Activated B cell treated with CpG ODN at 0.5 μM for 24 hours (primary cell): ENCODE measurements around the gene TAMM41. TPM values are rescaled to one million over a fixed set of nuclear protein-coding genes. Genes with fewer than 3 reads are reported as not detected.
"Not testable (repeated sequence)": the region's sequence is repeated elsewhere in the genome, so short reads cannot be mapped to it uniquely, and the experiment has no call there.

Source experiments
- ATAC-seq: fragments of 200-7000 bp; cut with Tn5 transposase; one replicate; pipeline ENCODE4 v1.10.0; 2021; ENCODE audit warnings: low read depth, mild to moderate bottlenecking, moderate library complexity
- CTCF ChIA-PET: fragments of 350-600 bp; sonication (Branson Sonifier 250); formaldehyde crosslinking; loops from one replicate; lab custom pipeline; 2021; ENCODE audit warnings: antibody characterized with exemption; lab: Charles Lee
- POLR2A ChIA-PET: fragments of 350-600 bp; sonication (Branson Sonifier 250); formaldehyde crosslinking; loops from one replicate; lab custom pipeline; 2021; ENCODE audit warnings: antibody characterized with exemption; lab: Charles Lee
- DNase-seq: peaks from one replicate; pipeline ENCODE4 v3.0.0; 2022
- H3K27ac Mint-ChIP-seq: one replicate; pipeline ENCODE4 v1.8.0; 2020; ENCODE audit warnings: mixed read lengths
- H3K27me3 Mint-ChIP-seq: one replicate; pipeline ENCODE4 v1.8.0; 2021; ENCODE audit warnings: mixed read lengths
- H3K36me3 Mint-ChIP-seq: one replicate; pipeline ENCODE4 v1.8.0; 2021; ENCODE audit warnings: low read depth, mixed read lengths
- H3K4me1 Mint-ChIP-seq: one replicate; pipeline ENCODE4 v1.8.0; 2021; ENCODE audit warnings: mixed read lengths
- H3K4me3 Mint-ChIP-seq: one replicate; pipeline ENCODE4 v1.8.0; 2020; ENCODE audit warnings: mild to moderate bottlenecking, mixed read lengths
- H3K9me3 Mint-ChIP-seq: one replicate; pipeline ENCODE4 v1.8.0; 2020; ENCODE audit warnings: mixed read lengths
- CTCF ChIP-seq: fragments of 200-600 bp; IDR thresholded peaks from one replicate; pipeline ENCODE4 v1.8.0; 2022; ENCODE audit warnings: antibody characterized with exemption, mild to moderate bottlenecking
- intact Hi-C: fragments of 100-400 bp; cut with micrococcal nuclease; formaldehyde crosslinking; loops from one replicate; pipeline ENCODE4 v1.15.1; 2024
- total RNA-seq: library from RNA; stranded (reverse); gene quantifications from 2 replicates; pipeline ENCODE4 v1.2.3, GENCODE V29; 2022

TAMM41 gene
- 28.1 and 39.0 TPM in 2 replicates for total RNA-seq

- intact Hi-C loops: loop anchor here (2.0 to 5.0 kb wide), 4 partner anchors 128 to 619 kb away; partner anchors contain the start of genes ATG7 and VGLL4
- Mint-ChIP-seq H3K36me3 (peaks cover 36% of the 10 kb centered on the region), H3K4me1 (peaks cover 37% of the 10 kb centered on the region), H3K4me3 (peak within 1 kb of the TSS; percentile 99), H3K9me3 (no peaks in the 10 kb centered on the region), H3K27ac (peak within 1 kb of the TSS; percentile 95), H3K27me3 (no peaks in the 10 kb centered on the region)
- DNase-seq (peak; percentile 77), ATAC-seq (peak; percentile 100)
- ChIA-PET POLR2A (interaction anchor here (0.7 to 2.3 kb wide), 6 partner anchors 16 to 628 kb away, joined by 3 to 10 read pairs (median 4); partner anchors contain the start of gene ATG7), CTCF (interaction anchor here (0.6 to 1.0 kb wide), 3 partner anchors 44 to 710 kb away, joined by 3 to 4 read pairs (median 3); no protein-coding TSS in a partner anchor)
- TF ChIP-seq CTCF: no peak
Measured at GRCh38 chr3:11846281-11847266, at the start of gene TAMM41. Gene TAMM41 (minus strand): TSS chr3:11846885. CDS start chr3:11846636, 249 bp downstream.

GRCh38 chr3:11878837-11879236 is 32.2 kb upstream of the TAMM41 start:
- H3K4me3 Mint-ChIP-seq: no peak overlapping the region
- H3K9me3 Mint-ChIP-seq: no peaks in the 10 kb centered on the region
- ChIA-PET CTCF (no interaction called here), POLR2A (no interaction called here)
- DNase-seq (no peak), ATAC-seq (no peak)
- H3K27me3 Mint-ChIP-seq: peaks cover 12% of the 10 kb centered on the region
- intact Hi-C loops: no loop called here
- no peak overlapping the region for H3K27ac Mint-ChIP-seq
- no peaks in the 10 kb centered on the region for H3K4me1 Mint-ChIP-seq
- no peaks in the 10 kb centered on the region for H3K36me3 Mint-ChIP-seq
- no peak for TF ChIP-seq CTCF

GRCh38 chr3:11874707-11875106 is 28.0 kb upstream of the TAMM41 start:
- H3K4me1 Mint-ChIP-seq, H3K9me3 Mint-ChIP-seq, CTCF ChIA-PET, H3K27ac Mint-ChIP-seq, DNase-seq, intact Hi-C loops, H3K4me3 Mint-ChIP-seq, POLR2A ChIA-PET, ATAC-seq, H3K36me3 Mint-ChIP-seq: not testable (repeated sequence)
- peaks cover 25% of the 10 kb centered on the region for H3K27me3 Mint-ChIP-seq

GRCh38 chr3:11863739-11864138 is 17.1 kb upstream of the TAMM41 start:
- H3K9me3 Mint-ChIP-seq, intact Hi-C loops, ATAC-seq, H3K4me3 Mint-ChIP-seq, H3K4me1 Mint-ChIP-seq, H3K36me3 Mint-ChIP-seq, CTCF ChIA-PET, DNase-seq, H3K27ac Mint-ChIP-seq, POLR2A ChIA-PET: not testable (repeated sequence)
- H3K27me3 Mint-ChIP-seq: peaks cover 12% of the 10 kb centered on the region

- POLR2A ChIA-PET, DNase-seq, H3K36me3 Mint-ChIP-seq, H3K27ac Mint-ChIP-seq, ATAC-seq, H3K4me3 Mint-ChIP-seq, H3K9me3 Mint-ChIP-seq, CTCF ChIA-PET, intact Hi-C loops, H3K4me1 Mint-ChIP-seq: not testable (repeated sequence)
- H3K27me3 Mint-ChIP-seq: peaks cover 10% of the 10 kb centered on the region
Measured at GRCh38 chr3:11862584-11862983, 15.9 kb upstream of the TAMM41 start.

- CTCF ChIA-PET, H3K9me3 Mint-ChIP-seq, H3K36me3 Mint-ChIP-seq, H3K4me1 Mint-ChIP-seq, ATAC-seq, H3K27ac Mint-ChIP-seq, intact Hi-C loops, DNase-seq, H3K4me3 Mint-ChIP-seq, POLR2A ChIA-PET: not testable (repeated sequence)
- H3K27me3 Mint-ChIP-seq: peaks cover 10% of the 10 kb centered on the region
Measured at GRCh38 chr3:11862145-11862544, 15.5 kb upstream of the TAMM41 start.

- H3K27ac Mint-ChIP-seq, H3K4me3 Mint-ChIP-seq, CTCF ChIA-PET, ATAC-seq, H3K4me1 Mint-ChIP-seq, DNase-seq, intact Hi-C loops, POLR2A ChIA-PET, H3K36me3 Mint-ChIP-seq, H3K9me3 Mint-ChIP-seq: not testable (repeated sequence)
- H3K27me3 Mint-ChIP-seq: peaks cover 16% of the 10 kb centered on the region
Measured at GRCh38 chr3:11860213-11860612, 13.5 kb upstream of the TAMM41 start.
